Activated T-cell treated with anti-CD3 and anti-CD28 coated beads for 48 hours (primary cell): ENCODE results near the gene ACOT9.
"Not testable (repeated sequence)": the region's sequence is repeated elsewhere in the genome, so short reads cannot be mapped to it uniquely, and the experiment has no call there.

Source experiments
- DNase-seq: peaks from one replicate; pipeline ENCODE4 v3.0.0-alpha.2; 2020; ENCODE audit warnings: low read depth

Gene ACOT9, protein sequence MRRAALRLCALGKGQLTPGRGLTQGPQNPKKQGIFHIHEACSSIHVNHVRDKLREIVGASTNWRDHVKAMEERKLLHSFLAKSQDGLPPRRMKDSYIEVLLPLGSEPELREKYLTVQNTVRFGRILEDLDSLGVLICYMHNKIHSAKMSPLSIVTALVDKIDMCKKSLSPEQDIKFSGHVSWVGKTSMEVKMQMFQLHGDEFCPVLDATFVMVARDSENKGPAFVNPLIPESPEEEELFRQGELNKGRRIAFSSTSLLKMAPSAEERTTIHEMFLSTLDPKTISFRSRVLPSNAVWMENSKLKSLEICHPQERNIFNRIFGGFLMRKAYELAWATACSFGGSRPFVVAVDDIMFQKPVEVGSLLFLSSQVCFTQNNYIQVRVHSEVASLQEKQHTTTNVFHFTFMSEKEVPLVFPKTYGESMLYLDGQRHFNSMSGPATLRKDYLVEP

DNA sequence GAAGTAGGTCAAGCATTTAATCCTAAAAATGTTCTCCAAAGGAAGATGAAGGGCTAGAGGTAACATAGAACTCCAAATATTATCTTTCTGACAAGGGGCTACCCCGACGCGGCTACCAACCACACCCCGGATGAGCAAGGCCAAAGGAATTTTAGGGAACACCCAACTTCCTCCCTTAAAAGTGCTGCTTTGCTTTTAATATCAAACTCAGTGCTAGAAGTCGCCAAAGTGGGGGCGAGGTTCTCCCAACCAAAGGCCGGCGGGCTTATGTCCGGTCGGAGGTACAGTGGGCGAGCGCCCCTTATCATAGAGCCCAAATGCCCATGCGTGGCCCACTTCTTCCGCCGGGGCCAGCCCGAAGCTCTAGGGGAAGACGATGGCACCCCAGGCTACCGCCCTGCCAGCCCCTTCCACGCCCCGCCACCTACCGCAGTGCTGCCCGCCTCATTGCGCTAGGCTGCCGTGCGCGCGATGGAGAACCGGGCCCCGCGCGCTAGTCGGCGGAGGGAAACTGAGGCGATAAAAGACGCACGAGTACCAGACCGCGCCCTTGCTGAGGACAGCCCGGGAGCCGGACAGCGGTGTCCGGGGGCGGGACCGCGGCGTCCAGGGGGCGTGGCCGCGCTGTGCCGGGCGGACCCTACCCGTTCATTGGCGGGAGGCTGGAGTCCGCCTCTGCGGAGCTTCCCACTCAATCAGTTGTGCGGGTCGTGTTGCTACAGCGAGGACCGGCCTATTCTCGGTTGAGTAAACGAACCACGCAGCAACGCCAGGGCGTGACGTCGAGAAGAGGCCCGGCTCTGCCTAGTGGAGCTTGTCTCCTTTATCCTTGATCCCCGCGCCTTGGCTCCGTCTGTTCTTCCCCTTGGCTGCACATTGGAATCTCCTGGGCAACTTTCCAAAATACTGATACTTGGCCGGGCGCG is at the start of gene ACOT9:
Gene ACOT9, minus strand, starts transcription at position 580 of the 926 bp plus-strand sequence. Its CDS starts 132 bp downstream, at position 448.
- peak; percentile 70 for DNase-seq

DNA sequence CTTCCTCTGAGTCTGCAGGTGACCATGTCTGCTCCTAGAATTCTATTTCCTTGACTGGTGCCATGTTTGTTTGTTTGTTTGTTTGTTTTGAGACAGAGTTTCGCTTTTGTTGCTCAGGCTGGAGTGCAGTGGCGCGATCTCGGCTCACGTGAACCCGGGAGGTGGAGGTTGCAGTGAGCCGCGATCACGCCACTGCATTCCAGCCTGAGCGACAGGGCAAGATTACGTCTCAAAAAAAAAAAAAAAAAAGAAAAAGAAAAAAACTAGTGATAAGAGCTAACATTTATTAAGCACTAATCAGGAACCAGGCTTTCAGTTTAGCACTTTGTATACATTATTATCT is 47.0 kb upstream of the ACOT9 start:
- no peak for DNase-seq

DNA sequence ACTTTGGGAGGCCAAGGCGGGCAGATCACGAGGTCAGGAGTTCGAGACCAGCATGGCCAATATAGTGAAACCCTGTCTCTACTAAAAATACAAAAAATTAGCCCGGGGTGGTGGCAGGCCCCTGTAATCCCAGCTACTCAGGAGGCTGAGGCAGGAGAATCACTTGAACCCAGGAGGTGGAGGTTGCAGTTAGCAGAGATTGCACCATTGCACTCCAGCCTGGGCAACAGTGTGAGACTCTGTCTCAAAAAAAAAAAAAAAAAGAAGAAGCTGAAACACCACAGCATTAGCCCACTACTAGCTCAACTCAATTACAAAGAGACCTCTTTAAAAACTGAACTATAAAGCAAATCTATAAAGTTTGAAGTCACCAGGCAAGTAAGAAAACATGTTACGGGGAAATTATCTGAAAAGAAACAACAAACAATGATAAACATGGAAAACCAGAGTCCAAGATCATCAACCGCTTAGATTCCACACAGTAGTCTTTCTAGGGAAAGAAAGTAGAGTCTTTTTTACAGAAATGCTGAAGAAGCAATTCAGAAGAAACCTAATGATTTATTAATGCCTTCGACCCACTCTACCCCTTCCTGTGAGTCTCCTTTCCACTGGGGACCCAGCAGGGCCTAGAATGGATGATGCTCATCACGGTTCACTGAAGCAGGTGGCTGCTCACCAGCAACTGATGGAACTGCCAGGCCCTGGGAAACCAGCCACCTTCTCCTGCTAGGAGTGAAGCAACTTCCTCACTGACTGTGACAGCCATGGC is 46.5 kb upstream of the ACOT9 start:
- no peak for DNase-seq

DNA sequence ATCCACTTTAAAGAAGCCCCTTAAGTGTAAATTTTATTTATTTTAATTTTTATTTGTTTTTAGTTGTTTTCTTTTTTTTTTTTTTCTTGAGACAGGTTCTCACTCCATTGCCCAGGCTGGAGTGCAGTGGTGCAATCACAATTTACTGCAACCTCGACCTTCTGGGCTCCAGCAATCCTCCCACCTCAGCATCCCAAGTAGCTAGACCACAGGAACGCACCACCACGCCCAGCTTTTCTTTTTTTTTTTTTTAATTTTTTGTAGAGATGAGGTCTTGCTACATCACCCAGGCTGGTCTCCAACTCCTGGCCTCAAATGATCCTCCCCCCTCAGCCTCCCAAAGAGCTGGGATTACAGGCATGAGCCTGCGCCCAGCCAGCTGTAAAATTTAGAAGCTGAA is 45.9 kb upstream of the ACOT9 start:
- DNase-seq: no peak

DNA sequence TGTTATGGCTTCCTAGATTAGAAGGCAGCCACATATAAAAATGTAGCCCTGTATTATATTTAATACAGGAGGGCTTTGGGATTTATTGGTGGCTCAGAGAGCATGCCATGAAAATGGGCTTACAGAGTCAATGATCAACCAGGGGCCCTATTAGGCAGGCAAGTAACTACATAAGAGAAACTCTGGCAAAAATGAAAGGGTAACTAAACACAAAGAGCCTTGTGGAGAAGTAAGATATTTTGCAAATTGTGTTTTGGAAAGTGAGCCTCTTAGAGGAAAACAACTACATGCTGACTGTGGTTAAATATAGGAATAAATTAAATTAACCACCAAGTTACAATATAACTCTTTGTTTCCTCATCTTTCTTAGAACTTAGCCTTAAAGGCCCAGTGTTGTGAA is 45.4 kb upstream of the ACOT9 start:
- DNase-seq: no peak

DNA sequence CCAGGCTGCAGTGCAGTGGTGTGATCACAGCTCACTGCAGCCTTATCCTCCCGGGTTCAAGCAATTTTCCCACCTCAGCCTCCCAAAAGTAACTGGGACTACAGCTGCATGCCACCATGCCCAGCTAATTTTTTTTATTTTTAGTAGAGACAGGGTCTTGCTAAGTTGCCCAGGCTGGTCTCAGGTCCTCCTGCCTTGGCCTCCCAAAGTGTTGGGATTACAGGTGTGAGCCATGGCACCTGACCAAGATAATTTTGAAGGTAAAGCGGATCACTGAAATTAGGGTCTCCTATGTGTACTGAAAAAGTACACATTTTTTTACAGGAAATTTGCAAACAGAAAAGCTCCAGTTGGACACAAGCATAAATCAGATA is 44.7 kb upstream of the ACOT9 start:
- DNase-seq: no peak

DNA sequence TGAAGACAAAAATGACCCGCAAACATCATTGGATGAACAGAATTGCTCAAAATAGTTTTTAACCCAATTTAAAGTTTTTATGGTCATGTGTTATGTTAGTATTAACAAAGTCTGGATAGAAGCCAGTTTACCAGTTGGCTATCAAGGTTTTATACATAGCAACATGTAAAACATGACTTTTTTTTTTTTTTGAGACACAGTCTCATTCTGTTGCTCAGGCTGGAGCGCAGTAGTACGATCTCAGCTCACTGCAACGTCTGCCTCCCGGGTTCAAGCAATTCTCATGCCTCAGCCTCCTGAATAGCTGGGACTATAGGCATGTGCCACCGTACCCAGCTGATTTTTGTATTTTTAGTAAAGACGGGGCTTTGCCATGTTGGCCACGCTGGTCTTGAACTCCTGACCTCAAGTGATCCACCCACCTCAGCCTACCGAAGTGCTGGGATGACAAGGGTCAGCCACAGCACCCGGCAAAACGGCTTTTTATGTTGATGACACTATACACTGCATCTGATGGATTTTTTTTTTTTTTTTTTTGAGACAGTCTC is 43.3 kb upstream of the ACOT9 start:
- no peak for DNase-seq

DNA sequence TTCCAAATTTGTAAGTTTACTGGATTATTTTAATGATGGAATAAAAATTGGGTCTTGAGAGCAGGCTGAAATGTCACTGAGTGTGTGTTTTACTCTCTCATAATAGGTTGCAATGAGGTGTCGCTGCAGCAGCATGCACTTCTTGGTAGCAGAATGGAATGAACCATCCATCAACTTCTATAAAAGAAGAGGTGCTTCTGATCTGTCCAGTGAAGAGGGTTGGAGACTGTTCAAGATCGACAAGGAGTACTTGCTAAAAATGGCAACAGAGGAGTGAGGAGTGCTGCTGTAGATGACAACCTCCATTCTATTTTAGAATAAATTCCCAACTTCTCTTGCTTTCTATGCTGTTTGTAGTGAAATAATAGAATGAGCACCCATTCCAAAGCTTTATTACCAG is 42.5 kb upstream of the ACOT9 start:
- DNase-seq: no peak

DNA sequence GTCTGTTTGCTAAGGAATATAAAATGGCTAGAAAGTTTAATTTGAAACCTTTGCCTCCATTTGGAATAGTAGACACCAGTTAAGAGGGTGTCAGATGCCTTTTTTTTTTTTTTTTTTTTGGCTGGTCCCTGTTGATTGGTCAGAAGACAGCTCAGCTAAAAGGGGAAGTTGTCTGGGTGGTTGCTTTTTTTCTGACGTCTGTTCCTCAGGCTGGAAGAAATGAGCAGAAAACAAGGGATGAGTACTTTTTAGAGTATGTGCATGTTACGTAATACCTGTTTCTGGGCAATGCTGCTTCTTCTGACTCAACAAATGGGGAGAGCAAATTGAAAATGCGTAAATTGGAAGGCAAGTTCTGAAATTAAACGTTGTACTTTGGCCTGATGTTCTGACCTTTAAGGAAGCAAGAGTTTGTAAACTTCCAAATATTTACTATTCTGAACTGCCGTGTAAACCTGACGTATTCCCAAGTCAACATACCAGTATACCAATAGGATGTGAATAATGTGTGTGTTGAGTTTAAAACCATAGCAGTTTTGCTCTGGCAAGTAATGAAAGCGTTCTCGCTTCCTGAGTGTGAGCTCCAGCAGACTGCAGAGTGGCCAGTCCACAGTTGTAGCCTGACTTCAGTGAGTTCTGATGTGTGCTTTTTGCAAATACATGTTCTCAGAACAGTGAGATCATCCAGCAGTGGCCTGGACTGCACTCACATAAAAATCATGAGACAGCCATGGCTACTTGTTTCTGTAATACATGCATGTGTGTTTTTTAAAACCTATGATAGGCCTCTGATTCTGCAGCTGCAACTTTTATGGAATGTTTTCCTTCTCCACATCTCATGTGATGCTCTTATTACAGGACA is 41.6 kb upstream of the ACOT9 start:
- DNase-seq: no peak

DNA sequence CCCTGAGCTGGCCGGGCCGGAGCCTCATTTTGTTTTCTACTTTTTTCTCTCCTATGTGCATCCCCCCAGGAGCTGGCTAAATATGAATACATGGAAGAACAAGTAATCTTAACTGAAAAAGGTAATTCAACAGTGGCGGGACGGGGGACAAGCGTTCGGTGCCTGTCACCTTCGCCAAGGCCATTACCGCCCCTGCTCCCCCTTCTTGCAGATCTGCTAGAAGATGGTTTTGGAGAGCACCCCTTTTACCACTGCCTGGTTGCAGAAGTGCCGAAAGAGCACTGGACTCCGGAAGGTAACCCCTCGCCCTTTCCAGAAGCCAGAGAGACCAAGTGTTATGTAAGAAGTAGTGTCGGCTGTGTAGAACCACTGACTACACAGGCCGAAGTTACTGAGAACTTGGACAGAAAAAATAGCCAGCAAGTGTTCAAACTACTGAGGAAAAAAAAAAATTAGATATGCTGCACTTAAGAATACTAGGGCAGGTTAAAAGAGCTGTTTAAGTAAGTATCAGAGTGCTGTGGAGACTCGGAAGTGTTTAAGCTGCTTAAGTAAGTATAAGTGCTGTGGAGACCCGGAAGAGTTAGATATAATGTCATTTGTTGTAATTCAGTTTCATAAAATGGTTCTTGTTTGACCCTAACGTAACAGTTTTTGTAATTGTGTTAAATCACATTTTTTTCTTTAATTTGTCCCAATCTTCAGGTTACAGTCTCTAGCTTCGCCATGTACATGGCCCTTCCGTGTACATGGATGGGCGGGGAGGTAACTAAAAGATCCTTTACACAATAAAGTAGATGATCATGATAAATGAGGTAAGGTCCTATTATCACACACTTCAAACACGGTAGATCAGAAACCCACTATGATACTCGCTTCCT is 40.8 kb upstream of the ACOT9 start:
- DNase-seq: no peak

DNA sequence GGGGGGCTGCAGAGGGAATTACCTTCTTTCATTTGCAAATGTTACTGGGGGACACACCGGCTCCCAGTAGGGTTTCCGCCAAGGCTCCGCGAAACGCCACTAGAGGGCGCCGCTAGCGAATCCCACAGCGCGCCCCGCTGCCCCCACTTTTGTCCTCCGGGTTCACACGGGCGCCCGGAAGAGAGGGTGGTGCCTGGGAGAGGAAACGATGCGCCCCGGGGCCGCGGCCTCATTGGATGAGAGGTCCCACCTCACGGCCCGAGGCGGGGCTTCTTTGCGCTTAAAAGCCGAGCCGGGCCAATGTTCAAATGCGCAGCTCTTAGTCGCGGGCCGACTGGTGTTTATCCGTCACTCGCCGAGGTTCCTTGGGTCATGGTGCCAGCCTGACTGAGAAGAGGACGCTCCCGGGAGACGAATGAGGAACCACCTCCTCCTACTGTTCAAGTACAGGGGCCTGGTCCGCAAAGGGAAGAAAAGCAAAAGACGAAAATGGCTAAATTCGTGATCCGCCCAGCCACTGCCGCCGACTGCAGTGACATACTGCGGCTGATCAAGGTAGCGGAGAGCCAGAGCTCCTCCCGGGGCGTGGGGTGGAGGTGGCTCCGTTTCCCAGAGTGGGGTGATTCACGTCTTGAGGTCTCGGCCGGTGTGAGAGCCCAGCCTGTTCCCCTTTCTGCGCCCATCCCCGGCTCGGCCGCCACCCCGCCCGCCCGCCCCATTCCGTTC is 40.0 kb upstream of the ACOT9 start, which contains the start of gene SAT1:
Gene SAT1, plus strand, starts transcription at position 311 of the 726 bp plus-strand sequence. Its CDS starts 179 bp downstream, at position 490.
- DNase-seq: peak; percentile 89

DNA sequence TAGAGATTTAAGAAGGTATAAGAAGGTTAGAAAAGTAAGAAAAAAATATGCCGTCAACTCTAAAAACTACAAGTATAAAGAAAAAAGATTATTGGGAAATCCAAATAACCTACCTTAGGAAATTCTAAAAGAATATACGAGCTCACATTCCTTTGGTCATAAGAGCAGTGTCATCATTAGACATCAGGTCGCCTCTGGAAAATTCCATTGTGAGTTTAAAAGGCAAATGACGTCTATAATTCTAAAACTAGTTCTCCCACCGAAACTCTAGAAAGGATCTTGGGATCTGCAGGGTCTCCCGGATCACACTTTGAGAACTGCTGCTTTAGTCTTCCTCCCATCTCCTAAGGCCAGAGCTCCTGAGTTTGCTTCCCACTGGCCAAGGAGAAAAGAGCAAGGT is 39.4 kb upstream of the ACOT9 start:
- no peak for DNase-seq

DNA sequence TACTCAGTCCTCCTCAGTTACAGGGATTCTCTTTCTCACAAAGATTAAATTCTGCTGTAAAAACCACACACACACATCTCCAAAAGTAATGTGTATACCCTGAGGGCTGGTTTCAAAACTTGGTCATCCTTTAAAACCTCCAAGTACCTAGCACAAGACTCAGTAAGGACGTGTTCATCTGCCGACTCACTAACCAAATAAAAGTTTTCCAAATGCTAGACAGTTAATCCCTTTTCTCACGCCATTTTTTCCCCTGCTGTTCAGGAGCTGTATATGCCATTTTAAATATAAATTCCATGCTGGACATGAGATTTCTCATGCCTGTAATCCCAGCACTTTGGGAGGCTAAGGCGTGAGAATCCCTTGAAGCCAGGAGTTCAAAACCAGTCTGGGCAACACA is 35.9 kb upstream of the ACOT9 start:
- DNase-seq: no peak

DNA sequence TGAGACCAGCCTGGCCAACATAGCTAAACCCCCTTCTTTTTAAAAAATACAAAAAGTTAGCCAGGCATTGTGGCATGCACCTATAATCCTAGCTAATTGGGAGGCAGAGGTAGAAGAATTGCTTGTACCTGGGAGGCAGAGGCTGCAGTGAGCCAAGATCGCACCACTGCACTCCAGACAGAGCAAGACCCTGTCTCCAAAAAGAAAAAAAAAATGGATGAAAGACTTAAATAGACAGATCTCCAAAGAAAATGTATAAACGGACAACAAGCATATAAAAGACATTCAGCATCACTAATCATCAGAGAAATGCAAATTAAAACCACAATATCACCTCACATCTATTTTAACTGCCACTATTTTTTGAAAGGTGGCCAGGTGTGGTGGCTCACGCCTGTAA is 33.3 kb upstream of the ACOT9 start:
- no peak for DNase-seq

DNA sequence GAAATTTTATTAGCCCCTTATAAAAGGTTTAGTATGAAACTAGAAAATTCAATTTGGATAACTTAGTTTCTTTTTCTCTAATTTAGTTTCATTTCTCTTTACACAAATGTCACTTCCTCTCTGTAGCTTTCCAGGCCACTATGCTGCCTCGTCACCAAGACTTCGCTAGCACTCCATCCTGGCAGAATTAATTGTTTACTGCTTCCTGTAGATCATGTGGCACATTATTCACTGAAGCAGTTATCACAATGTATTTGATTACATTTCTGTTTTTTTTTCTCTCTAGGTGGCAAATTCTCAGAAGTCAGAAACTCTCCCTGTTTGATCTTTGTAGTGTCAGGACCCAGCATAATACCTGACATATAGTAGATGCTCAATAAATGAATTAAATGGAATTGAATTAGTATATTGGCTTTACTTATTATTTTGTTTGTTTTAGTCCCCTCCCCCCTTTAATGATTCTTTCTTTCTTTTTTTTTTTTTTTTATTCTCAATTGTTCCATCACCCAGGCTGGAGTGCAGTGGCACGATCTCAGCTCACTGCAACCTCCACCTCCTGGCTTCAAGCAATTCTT is 30.6 kb upstream of the ACOT9 start:
- no peak for DNase-seq

DNA sequence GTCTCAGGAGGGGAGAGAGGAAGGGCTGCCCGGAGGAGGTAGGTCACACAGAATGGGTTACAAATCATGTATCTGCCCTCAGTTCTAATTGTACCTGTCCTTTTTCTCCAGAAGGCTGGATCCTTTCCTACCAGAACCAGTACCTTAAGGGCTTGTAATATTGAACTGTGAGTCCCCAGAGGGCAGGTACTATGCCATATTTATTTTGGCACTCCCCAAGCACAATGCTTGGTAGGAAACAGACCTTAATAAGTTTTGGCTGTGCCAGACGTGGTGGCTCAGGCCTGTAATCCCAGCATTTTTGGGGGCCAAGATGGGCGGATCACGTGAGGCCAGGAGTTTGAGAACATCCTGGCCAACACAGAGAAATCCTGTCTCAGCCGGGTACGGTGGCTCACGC is 28.0 kb upstream of the ACOT9 start:
- not testable (repeated sequence) for DNase-seq

DNA sequence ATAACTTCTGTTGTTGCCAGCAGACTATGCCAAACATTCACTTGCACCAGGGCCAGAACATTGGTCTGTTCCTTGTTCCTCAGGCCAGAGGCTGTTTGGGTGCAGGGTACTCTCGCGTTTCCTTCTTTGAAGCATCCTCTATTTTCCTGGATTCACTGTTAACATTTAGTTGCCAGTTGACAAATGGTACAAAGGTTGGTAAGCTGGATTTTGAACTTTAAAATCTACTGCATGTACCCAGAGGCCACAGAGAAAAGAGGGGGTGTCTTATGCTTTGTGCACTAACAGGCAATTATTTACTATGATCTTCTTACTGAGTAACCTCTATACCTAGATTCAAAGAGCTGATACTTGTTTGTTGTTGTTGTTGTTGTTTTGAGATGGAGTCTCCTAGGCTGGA is 27.1 kb upstream of the ACOT9 start:
- DNase-seq: no peak

DNA sequence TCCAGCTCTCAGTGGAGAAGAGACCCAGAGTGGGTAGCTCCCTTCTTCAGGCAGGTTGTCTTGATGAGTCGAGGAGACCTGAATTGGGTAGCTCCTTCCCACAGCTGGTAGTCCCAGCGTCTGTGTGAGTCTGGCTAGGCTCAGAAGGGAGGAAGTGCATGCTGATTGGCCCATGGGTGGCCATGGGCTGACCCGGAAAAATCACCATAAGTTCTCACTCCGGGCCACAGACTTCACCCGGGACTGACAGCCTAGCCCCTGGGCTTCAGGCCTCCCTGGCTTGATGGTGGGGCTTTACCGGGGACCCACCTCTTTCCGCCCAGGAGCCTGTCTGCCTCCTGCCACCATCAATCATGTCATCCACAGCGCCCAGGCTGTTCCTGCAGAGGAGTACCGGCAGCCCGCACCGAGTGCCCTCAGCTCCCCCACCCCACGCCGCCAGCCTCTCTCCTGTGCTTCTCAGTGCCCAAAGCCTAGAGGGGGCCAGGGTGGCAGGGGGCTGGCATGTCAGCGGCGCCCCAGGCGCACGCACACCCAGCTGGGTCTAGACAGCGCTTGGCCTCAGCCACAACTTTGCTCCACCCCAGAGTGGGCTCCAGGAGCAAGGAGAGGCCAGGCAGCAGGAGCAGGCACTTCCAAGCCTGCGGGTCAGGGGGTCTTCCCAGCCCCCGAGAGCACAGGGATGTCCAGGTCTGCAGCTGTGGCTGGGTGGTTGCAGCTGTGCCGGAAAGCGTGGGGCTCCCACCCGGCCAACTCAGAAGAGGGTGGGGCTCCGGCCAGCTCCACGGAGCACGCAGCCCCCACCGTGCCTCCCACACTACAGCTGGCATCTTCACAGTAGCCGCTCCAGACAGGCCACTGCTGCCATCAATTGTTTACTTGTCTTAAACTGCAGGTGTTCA is 23.8 kb upstream of the ACOT9 start:
- no peak for DNase-seq
